GM12874 (cell line): ENCODE results near the gene ST8SIA5.

ENCODE experiments used
- CTCF ChIP-seq: IDR thresholded peaks from 2 replicates; pipeline ENCODE4 v1.5.1; 2011; ENCODE audit warnings: low read depth, mild to moderate bottlenecking, control low read depth, low read length, moderate library complexity; ENCODE audit not compliant: insufficient read depth

Gene ST8SIA5

GRCh38 chr18:46720092-46720491 lies 36.8 kb downstream of the ST8SIA5 start:
- TF ChIP-seq CTCF = no peak

- TF ChIP-seq CTCF = no peak
Observed at GRCh38 chr18:46719388-46719787, 37.5 kb downstream of the ST8SIA5 start.

- TF ChIP-seq CTCF = no peak
Observed at GRCh38 chr18:46718501-46719341, 38.1 kb downstream of the ST8SIA5 start.

GRCh38 chr18:46716827-46717226 lies 40.0 kb downstream of the ST8SIA5 start:
- no peak for TF ChIP-seq CTCF

GRCh38 chr18:46716336-46716735 lies 40.5 kb downstream of the ST8SIA5 start:
- no peak for TF ChIP-seq CTCF

- no peak for TF ChIP-seq CTCF
Observed at GRCh38 chr18:46715062-46715461, 41.8 kb downstream of the ST8SIA5 start.

- no peak for TF ChIP-seq CTCF
Observed at GRCh38 chr18:46712406-46712805, 44.4 kb downstream of the ST8SIA5 start.
